ENCODE data around the gene PPIF. TPM values are rescaled to one million over a fixed set of nuclear protein-coding genes. Genes with fewer than 3 reads are reported as not detected.

PPIF gene
- 151 to 207 TPM (median 167 TPM) in 5 replicates for total RNA-seq (2022; extraction: Qiagen RNA extraction; ENCODE audit: low read depth)

GRCh38 chr10:79347226-79347893 is at the start of gene PPIF:
TSS of gene PPIF (plus strand) at chr10:79347469. CDS start at chr10:79347549, 80 bp downstream.

Other genes starting within 250 kb of the PPIF start
- 2.6 to 5.0 TPM (median 4.7 TPM) in 5 replicates for gene ZCCHC24, start 98.2 kb downstream of the PPIF start, total RNA-seq (2022; extraction: Qiagen RNA extraction; ENCODE audit: low read depth)
- 2.1 to 3.7 TPM (median 3.1 TPM) in 5 replicates for gene EIF5AL1, start 165.1 kb downstream of the PPIF start, total RNA-seq (2022; extraction: Qiagen RNA extraction; ENCODE audit: low read depth)
- not detected in 5 replicates for gene SFTPA2, start 212.9 kb downstream of the PPIF start, total RNA-seq (2022; extraction: Qiagen RNA extraction; ENCODE audit: low read depth)